CD4-positive, alpha-beta T cell treated with Interleukin-12 subunit alpha and Interleukin-12 subunit beta, for 1 hour (primary cell): ENCODE data around the gene JPH2.

Experiments used
- DNase-seq: peaks from one replicate; pipeline ENCODE4 v3.0.0-alpha.2; 2020

JPH2 gene

DNA sequence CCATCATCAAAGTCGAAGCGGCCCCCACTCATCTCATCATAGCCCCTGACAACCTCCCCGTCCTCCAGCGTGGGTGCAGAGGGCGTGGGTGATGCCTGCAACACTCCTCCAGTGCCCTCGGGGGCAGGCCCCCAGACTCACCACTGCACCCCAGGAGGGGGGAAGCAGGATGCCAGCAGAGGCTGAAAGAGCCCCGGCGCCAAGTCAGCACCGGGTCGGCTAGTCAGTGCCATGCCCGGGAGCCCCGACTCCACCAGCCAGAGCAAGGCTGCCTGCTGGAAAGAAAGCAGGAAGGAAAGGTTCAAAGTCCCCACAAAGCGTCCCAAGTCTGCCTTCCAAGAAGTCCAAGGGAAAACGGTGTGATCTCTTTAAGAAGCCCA lies 324 bp downstream of the JPH2 start:
- no peak for DNase-seq

DNA sequence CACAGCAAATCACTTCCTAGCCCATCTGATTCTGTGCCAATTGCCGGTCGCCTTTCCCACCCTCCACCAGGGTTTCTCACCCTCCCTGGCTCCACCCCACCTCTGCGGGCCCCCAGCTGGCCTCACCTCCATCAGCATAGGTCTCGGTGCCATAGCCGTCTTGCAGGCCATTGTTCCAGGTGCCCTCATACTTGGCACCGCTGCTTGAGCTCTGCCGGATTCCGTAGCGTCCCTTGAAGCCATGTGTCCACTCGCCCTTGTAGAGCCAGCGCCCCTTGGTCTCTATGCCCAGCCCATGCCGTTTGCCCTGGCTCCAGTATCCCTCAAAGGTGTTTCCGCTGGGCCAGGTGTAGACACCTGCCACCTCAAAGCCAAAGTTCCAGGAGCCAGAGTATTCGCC lies 787 bp downstream of the JPH2 start:
- no peak for DNase-seq

DNA sequence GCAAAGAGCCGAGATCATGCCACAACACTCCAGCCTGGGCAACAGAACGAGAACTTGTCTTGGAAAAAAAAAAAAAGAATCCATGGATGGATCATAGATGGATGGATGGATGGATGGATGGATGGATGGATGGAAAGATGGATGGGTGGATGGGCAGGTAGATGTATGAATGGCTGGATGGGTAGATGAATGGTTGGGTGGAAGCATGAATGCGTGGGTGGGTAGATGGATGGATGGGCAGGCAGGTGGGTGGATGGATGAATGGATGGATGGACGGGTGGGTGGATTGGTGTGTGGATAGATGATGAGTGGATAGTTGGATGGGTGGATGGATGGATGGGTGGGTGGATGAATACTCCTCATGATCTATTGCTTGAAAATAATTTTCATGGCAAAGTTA lies 1.4 kb downstream of the JPH2 start:
- no peak for DNase-seq

DNA sequence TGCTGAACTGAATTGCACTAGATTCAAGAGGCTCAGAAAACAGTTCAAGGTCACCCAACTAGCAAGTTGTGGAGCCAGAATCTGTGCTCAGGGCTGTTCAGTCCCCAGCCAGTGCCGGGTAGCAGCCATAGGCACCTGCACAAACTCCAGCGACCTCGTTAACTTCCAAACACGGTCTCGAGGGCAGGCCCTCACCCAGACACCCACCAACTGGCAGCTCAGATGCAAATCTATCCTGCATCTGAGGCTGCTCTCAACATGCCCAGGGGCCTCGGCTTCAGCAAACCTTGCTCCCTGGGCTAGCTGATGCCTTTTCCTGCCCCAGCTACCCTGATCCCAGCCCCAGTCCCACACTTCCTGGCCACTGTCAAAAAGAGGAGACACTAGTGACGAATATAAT lies 3.7 kb downstream of the JPH2 start:
- no peak for DNase-seq

DNA sequence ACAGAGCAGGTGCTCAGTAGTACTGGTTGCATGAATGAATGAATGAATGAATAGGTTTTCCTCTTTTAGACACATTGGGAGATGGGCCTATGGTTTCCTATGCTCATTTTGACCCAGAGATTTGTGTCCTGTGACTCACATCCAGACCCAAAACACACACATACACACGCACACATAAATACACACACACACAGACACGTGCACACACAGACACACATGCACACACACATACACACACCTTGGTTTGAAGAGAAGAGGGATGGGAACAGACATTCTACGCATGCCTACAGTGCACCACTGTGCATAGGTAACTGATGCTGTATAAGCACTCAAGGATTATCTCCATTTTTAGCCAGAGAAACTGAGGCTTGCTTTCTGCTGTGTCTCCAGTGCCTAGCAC lies 4.1 kb downstream of the JPH2 start:
- DNase-seq = no peak

DNA sequence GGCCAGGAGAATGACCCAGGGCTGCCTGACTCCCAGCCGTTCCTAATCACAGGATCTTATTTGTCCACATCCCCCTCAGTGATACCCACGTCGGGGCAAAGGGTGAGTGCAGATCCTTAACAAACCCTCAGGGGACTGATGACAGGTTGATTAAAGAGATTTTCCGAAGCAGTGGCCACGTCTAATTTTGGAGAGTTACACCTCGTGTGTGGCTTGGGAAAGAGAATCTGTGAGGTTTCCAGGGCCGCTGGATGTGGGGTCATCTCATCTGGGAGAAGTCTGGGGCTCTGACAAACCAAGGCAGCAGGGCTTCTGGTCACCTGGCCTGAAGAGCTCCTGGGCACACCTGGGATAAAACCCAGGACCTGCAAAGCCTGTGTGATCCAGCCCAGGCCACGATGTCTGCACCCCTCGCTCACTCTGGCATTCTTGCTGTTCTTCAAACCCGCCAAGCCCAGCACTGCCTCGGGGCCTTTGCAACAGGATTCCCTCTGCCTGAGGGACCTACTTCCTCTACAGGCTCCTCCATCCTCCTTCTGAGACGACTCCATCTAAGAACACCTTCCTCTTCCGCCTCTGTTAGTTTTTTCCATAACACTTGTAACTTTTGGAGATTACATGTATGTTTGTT lies 4.7 kb downstream of the JPH2 start:
- no peak for DNase-seq

DNA sequence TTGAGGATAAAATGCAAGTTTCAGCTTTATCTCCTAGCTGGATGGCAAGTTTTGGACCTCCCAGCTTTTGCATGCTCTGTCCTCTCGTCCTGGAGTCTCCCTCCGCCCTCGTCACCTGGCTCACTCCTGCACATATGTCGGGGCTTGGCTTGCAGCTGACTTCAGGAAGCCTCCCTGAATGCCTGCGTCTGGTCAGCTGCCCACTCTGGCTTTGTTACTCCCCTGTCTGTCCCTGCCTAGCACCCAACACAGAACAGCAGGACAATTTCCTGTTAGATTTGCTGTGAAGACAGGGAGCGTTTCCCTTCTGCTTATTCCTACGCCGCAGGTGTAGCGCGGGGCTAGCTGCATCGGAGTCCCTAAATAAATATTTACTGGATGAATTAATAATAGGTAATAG lies 5.4 kb downstream of the JPH2 start:
- DNase-seq = no peak

DNA sequence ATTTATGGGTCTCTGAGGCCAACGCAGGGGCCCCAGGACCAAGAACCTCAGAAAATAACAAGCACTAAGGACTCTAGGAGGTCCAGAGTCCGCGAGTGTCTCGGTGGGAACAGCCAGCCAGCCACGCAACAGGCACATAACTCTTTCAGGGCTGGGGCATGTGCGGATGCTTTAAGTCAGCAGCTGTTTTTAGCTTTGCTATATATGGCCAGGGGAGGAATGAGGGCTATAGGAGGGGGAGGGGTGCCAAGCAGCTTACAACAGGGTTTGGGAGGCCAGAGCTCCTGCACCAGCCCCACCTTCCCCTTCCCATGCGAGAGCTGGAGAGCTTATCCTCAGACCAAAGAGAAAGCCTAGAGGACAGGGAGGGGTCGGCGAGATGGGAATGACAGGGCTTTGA lies 6.2 kb downstream of the JPH2 start:
- DNase-seq = no peak

DNA sequence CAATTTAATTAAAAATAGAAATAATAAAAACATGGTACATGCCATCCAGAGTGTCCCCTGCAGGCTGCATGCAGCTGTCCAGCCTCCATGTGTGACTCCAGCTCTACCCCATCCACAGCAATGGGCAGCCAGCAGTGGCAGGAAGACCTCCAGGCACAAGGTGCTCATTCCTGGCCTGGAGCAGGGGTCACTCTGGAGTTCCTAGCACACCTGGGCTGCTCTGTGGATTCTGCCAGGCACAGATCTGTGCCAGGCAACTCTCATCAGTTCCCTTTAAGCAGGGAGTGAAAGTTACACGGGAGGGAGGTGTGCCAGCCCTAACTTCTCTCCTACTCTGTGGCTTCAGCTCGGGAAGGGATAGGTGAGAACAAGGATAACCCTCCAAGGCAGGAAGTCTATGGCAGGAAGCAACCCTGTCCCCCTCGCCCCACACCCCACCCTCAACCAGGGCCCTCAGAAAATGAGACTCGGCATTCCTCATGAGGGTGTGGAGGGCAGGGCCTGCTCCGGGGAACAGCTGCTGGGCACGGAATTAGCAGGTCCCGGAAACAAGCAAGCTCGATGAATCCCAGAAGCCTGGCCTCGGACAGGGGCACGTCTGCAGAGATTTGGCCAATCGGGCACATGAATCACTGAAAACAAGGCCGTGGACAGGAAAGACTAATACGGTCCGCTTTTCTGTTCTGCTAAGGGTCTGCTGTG lies 10.0 kb downstream of the JPH2 start:
- DNase-seq = no peak

DNA sequence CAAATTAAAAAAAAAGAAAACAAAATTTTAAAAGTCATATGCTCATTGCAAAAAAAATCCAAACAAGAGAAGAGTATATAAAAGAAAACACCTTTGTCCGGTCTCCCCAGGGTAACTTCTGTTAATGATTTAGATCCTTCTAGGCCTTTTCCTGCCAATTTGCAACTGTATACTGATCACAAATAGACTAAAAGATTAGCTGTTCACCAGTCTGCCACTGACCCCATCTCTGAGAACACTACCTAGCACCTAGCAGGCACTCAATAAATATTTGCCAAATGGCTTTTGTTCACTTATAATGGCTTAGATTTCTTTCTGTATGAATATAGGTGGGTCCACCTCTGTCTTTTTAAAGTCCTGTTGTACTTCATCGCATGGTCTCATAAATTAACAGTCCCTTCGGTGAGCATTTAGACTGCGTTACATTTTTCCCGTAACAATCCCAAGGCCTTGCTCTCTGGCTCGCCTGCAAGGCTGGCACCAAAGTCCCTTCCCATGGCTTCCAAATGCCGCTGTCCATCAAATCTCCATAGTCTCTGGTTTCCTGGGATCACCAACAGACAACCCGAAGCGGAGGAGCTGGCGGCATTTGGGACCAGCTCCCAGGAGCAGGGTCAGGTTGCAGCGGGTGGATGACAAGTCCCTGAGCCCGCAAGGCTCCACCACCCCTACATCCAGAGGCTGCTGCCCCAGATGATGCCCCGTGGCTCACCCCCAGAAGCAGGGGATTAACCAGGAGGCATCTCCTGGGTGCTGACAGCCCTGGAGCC lies 11.8 kb downstream of the JPH2 start:
- DNase-seq = no peak

DNA sequence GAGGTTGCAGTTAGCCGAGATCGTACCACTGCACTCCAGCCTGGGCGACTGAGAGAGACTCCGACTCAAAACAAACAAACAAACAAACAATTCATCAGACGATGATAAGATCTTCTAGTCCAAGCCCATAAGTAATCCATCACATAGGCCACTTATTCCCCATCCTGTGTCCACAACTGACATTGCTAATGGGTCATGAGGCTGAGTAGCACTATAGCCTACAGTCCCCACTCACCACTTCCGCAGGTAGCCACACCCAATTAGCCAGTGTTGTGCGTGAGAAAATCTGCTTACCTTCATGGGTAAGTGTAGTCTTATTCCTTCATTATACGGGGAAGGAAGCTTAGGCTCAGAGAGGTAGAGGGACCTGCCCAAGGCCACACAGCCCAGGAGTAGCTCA lies 13.1 kb downstream of the JPH2 start:
- no peak for DNase-seq

DNA sequence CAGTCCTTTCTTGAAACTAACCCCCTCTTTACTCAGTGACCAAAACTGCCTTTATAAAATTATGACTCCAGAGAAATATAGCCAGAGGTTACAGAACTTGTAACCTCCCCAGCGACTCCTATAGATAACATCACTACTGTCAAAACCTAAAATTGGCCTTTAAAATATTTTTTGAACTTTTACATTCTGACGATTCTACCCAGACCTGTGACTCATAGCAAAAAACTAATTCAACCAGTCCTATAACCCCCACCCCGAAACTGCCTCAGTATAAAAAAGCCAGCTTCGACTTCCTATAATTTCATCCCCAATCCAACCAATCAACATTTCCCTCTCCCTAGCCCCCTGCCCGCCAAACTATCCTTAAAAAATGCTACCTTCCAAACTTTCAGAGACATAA lies 13.9 kb downstream of the JPH2 start:
- DNase-seq = no peak

DNA sequence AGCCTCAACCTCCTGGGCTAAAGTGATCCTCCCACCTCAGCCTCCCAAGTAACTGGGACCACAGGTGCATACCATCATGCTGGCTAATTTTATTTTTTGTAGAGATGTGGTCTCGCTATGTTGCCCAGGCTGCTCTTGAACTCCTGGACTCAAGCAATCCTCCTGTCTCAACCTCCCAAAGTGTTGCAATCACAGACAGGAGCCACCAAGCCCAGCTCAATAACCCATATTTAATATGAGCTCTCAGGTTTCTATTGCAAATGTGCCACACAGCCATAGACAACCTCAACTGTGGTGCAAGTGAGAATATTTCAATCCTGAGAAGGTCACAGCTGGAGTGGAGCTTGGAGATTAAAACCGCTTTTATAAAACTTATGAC lies 14.4 kb downstream of the JPH2 start:
- DNase-seq = no peak

DNA sequence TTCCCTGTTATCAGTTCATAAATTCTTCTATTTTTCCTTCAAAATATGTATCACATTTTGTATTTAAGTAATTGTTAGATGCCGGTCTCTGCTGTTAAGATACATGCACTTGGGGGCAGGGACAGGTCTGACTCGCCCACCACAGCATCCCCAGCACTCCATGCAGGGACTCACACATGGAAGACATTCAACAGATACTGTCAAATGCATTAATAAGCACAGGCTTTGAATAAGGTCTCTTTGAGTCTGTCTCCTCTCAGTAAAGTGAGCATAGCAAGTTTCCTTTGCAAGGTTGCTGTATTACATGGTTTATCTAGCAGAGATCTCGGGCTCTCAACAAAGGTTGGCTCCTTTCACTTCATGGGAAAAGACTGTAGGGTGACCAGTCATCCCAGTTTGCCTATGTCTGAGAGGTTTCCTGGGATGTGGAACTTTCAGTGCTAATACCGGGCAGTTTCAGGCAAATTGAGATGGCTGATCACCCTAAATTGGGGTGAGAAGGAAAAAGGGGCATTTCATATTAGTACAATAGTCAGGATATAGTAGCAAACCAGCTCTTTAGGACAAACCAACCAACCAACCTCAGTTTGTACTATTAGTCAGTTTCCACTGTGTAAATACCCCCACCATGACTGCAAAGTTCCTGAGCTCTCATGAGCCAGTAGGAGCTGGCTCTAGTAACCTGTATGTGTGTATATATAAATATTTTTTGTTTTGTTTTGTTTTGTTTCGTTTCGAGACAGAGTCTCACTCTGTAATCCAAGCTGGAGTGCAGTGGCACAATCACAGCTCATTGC lies 15.0 kb downstream of the JPH2 start:
- no peak for DNase-seq

DNA sequence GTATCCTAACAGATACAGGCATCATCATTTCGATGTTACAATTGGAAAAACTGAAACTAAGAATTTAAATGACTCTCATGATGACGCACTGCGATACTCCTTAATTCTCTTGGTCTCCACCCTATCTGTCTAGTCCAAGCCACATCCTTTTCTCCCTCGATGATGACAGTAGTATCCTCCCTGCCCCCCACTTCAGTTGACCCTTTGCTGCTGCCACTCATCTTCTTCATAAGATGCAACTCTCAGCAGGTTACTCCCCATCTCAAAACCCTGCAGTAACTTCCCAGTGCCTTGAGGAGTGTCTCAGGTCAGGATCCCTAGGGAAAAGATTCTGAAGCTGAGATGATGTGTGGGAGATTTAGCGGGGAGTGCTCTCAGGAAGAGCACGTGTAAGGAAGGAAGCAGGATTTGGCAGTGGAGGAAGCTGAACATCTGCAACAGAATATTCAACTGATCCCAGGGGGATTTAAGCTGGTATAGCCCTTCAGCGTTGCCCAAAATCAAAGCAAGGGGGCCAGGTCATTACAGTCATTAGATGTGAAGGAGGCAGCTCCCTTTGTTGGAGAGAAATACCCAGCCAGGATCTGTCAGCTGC lies 16.1 kb downstream of the JPH2 start:
- DNase-seq = no peak

DNA sequence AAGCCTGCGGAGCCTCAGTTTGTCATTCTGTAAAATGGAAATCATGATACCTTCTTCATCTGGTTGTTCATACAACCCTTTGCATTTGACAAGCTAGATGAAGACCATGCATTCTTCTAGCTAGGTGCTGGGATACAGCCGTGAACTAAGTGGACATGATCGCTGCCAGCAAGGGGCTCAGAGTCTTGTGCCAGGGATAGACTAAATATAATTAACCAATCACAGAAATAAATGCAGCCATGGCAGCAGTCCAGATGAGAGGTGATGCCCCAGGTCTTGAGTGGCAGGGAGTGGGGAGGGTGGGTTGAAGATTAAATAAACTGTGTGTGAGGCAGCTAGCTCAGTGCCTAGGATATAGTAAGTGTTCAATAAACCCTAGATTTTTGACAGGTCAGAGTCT lies 19.3 kb downstream of the JPH2 start:
- no peak for DNase-seq

DNA sequence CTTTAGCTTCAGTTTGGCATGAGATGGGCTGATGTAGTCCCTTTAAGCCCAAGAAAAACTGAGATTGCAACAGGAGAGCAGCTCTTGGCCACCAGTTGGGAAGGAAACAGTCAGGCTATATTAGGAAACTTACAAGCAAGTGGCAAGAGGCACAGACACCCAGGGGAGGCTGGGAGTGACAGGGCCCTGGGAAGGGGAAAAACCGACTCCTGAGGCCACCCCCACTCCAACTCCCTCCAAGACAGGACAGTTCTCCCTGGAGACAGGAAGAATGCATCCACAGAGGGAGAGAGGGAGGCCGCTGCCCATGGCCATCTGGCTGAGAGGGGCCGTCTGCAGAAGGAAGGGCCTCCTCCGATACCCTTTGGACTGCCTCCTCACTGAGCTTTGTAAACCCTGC lies 20.5 kb downstream of the JPH2 start:
- no peak for DNase-seq

DNA sequence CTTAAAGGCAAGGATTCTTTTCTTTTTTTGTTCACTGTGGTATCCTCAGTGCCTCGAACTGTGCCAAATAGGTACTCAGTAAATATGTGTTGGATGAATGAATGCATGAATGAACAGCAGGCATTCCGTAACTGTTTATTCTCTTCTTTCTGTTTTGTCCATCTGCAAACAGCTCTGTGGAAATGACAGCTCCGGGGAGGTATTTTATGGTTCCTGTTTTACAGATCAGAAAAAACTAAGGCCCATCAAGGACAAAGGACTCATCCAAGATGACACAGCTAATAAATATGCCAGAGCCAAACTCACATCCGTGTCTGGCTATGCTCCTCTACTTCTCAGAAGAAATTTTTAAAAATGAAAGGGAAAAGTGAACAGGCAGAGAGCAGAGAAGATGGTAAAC lies 21.0 kb downstream of the JPH2 start:
- DNase-seq = no peak

DNA sequence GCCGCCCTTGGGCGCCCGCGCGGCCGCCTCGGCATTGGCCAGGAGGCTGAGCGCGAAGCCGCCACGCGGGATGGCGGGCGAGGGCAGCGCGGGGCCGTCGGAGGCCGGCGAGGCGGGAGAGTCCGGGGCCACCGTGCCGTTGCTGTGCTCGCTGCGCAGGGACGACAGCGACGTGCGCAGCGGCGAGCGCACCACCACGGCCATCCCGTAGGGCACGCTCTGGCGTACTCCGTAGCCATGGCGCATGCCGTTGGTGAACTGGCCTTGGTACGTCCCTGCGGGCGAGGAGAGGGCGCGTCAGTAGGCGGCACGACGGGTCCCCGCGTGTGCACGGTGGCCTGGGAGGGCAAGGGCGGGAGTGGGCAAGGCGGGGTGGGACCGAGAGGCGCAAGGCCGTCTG lies 26.9 kb downstream of the JPH2 start:
- no peak for DNase-seq

DNA sequence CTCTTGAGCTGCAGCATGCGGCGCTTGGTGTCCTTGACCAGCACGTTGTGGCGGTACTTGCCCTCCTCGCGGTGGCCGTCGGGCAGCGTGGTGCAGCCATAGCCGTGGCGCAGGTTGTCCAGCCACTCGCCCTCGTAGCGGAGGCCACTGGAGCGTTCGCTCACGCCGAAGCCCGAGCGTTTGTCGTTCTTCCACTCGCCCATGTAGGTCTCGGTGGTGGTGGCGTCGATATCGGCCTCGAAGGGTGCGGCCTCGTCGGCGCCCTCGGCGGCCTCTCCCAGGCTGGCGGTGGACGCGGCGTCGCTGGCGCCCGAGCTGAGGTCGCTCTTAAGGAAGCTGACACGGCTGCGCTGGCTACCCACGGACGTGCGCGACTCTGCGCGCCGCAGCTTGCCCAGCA lies 27.3 kb downstream of the JPH2 start:
- no peak for DNase-seq

DNA sequence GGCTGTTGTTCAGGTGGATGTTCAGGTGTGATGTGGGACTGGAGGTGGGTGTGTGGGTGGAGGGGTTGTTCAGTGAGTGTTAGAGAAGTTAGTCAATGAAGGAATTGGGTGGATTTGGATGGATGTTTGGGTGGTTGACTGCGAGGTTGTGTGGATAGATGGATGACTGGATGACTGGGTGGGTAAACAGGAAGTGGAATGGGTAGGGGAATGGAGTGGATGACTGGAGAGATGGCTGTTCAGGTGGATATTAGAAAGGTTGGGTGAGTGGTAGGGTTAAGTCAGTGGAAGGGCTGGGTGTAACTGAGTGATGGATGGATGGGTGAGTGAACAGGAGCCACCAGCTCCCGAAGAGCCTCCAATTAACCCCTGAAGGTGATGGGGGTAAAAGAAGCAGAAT lies 27.9 kb downstream of the JPH2 start:
- no peak for DNase-seq

DNA sequence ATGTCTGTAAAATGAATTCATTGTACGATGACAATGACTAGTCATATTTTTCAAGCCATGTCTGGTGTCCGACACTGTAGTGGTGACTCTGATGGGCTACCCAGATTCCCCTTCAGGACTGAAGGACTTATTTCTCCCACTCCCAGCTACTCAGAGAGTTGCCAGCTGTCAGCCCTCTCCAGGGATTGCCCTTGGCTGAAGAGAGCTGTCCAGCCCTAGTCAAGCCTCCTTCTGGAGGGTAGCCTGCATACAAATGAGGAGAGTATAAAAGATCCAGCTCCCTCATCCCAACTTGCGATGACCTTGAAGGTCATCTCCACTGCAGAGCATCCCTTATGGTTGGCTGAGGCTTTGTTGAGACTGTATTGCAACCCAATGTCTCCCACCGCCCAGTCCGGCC lies 29.9 kb downstream of the JPH2 start:
- DNase-seq = no peak

DNA sequence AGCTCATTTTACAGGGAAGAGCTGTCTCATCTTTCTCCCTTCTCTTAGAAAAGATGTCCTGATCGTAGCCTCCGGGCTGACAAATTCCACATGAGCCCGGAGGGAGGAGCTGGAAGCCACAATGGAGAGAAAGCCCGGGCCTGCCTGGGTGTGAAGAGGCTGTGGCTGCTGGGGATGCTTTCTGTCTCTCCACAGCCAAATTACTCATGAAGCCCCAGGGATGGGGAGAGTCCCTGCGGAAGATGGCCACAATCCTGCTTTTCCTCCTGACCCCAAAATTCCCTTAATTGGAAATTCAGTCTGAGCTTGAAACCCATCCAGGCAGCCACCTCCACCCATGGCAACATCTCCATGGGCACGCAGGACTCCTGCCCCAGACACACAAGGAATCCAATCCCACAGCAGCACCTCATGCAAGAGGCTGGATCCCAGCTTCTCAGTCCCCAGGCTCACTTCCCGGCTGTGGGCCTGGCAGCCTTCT lies 32.4 kb downstream of the JPH2 start:
- no peak for DNase-seq
